Loucy (cell line): ENCODE results near the gene SMIM14.
A peak's percentile ranks its signal among the peaks of the same experiment; 100 is the strongest.

ENCODE experiments used
- H2AFZ ChIP-seq: fragments of 200-600 bp; sonication (generic); 2 replicates; pipeline ENCODE4 v1.6.0; 2016; ENCODE audit warnings: antibody characterized with exemption, mild to moderate bottlenecking, low read length, moderate library complexity
- H3F3A ChIP-seq: fragments of 200-600 bp; 2 replicates; pipeline ENCODE4 v1.6.0; 2016; ENCODE audit warnings: antibody characterized with exemption, low read depth, mild to moderate bottlenecking
- H3K27me3 ChIP-seq: fragments of 200-600 bp; sonication (generic); 2 replicates; pipeline ENCODE4 v1.6.1; 2014; ENCODE audit warnings: low read length, mild to moderate bottlenecking; ENCODE audit not compliant: insufficient read depth, poor library complexity, severe bottlenecking
- H3K36me3 ChIP-seq: fragments of 200-600 bp; sonication (generic); 2 replicates; pipeline ENCODE4 v1.6.1; 2016; ENCODE audit warnings: low read length; ENCODE audit not compliant: insufficient read depth
- H3K4me1 ChIP-seq: fragments of 200-600 bp; sonication (generic); 2 replicates; pipeline ENCODE4 v1.5.1; 2014; ENCODE audit warnings: low read length, mild to moderate bottlenecking; ENCODE audit not compliant: insufficient read depth, poor library complexity, severe bottlenecking
- H3K4me2 ChIP-seq: fragments of 200-600 bp; sonication (generic); 2 replicates; pipeline ENCODE4 v1.6.0; 2014; ENCODE audit warnings: antibody characterized with exemption, low read length, low read depth, mild to moderate bottlenecking; ENCODE audit not compliant: poor library complexity, severe bottlenecking
- H3K4me3 ChIP-seq: fragments of 200-600 bp; sonication (generic); 2 replicates; pipeline ENCODE4 v1.5.1; 2014; ENCODE audit warnings: low read length, mild to moderate bottlenecking, mixed read lengths; ENCODE audit not compliant: poor library complexity, severe bottlenecking
- H3K79me2 ChIP-seq: fragments of 200-600 bp; sonication (generic); 2 replicates; pipeline ENCODE4 v1.6.1; 2014; ENCODE audit warnings: low read length; ENCODE audit not compliant: insufficient read depth
- H3K9ac ChIP-seq: fragments of 200-600 bp; sonication (generic); 2 replicates; pipeline ENCODE4 v1.6.0; 2014; ENCODE audit warnings: mild to moderate bottlenecking, low read depth, low read length, moderate library complexity; ENCODE audit not compliant: poor library complexity, severe bottlenecking
- H3K9me2 ChIP-seq: fragments of 200-600 bp; sonication (generic); replicated peaks from 2 replicates; pipeline ENCODE4 v1.6.1; 2016; ENCODE audit warnings: low read depth, low read length, mixed read lengths
- H3K9me3 ChIP-seq: fragments of 200-600 bp; sonication (generic); 2 replicates; pipeline ENCODE4 v1.6.1; 2014; ENCODE audit warnings: mild to moderate bottlenecking, antibody characterized with exemption, low read length, low read depth; ENCODE audit not compliant: insufficient read depth
- H4K20me1 ChIP-seq: fragments of 200-600 bp; sonication (generic); 2 replicates; pipeline ENCODE4 v1.6.0; 2014; ENCODE audit warnings: antibody characterized with exemption, low read length, mild to moderate bottlenecking; ENCODE audit not compliant: insufficient read depth, poor library complexity, severe bottlenecking
- CTCF ChIP-seq: fragments of 200-600 bp; sonication (generic); conservative IDR thresholded peaks from 2 replicates; pipeline ENCODE4 v1.5.1; 2014; ENCODE audit warnings: mild to moderate bottlenecking, antibody characterized with exemption, low read length
- EZH2phosphoT487 ChIP-seq: fragments of 200-600 bp; IDR thresholded peaks from 2 replicates; pipeline ENCODE4 v1.6.1; 2018; ENCODE audit warnings: antibody characterized with exemption, mild to moderate bottlenecking, moderate library complexity, borderline replicate concordance

SMIM14 gene

GRCh38 chr4:39571504-39571903 is 67.2 kb downstream of the SMIM14 start:
- H3K36me3 ChIP-seq, result no peaks in the 10 kb centered on the region
- no peaks in the 10 kb centered on the region for H4K20me1 ChIP-seq
- no peak overlapping the region for H3K9ac ChIP-seq
- no peaks in the 10 kb centered on the region for H3K9me2 ChIP-seq
- TF ChIP-seq EZH2phosphoT487 (no peak), CTCF (no peak)
- H3K4me2 ChIP-seq, result no peak overlapping the region
- no peaks in the 10 kb centered on the region for H3K9me3 ChIP-seq
- no peaks in the 10 kb centered on the region for H3K27me3 ChIP-seq
- H3K4me1 ChIP-seq, result no peaks in the 10 kb centered on the region
- no peak overlapping the region for H2AFZ ChIP-seq
- H3K79me2 ChIP-seq, result no peaks in the 10 kb centered on the region
- no peaks in the 10 kb centered on the region for H3F3A ChIP-seq
- no peak overlapping the region for H3K4me3 ChIP-seq

GRCh38 chr4:39571054-39571453 is 67.6 kb downstream of the SMIM14 start:
- H3K4me3 ChIP-seq, result no peak overlapping the region
- H3K9me2 ChIP-seq, result no peaks in the 10 kb centered on the region
- TF ChIP-seq CTCF (no peak), EZH2phosphoT487 (no peak)
- no peaks in the 10 kb centered on the region for H3K27me3 ChIP-seq
- no peaks in the 10 kb centered on the region for H3K9me3 ChIP-seq
- no peaks in the 10 kb centered on the region for H4K20me1 ChIP-seq
- no peaks in the 10 kb centered on the region for H3K79me2 ChIP-seq
- H3F3A ChIP-seq, result no peaks in the 10 kb centered on the region
- H3K9ac ChIP-seq, result no peak overlapping the region
- H2AFZ ChIP-seq, result no peak overlapping the region
- no peaks in the 10 kb centered on the region for H3K36me3 ChIP-seq
- no peak overlapping the region for H3K4me2 ChIP-seq
- H3K4me1 ChIP-seq, result no peaks in the 10 kb centered on the region

- Histone ChIP-seq H3K4me2 (no peak overlapping the region), H3K9me3 (no peaks in the 10 kb centered on the region), H3K9ac (no peak overlapping the region), H3K4me1 (no peaks in the 10 kb centered on the region), H4K20me1 (no peaks in the 10 kb centered on the region), H2AFZ (peak overlapping the region; percentile 55; the same call in 1 of the 2 replicates), H3K9me2 (no peaks in the 10 kb centered on the region), H3K79me2 (no peaks in the 10 kb centered on the region), H3F3A (no peaks in the 10 kb centered on the region), H3K27me3 (no peaks in the 10 kb centered on the region), H3K36me3 (no peaks in the 10 kb centered on the region), H3K4me3 (no peak overlapping the region)
- TF ChIP-seq CTCF (no peak), EZH2phosphoT487 (no peak)
Observed at GRCh38 chr4:39569209-39569608, 69.5 kb downstream of the SMIM14 start.
